ENCODE data around the gene MAPK8. TPM values are rescaled to one million over a fixed set of nuclear protein-coding genes. Genes with fewer than 3 reads are reported as not detected.

The MAPK8 gene
- total RNA-seq, 4 donors from 2014 or later: 29.7 to 126 (median 67.8) TPM

GRCh38 chr10:48294431-48294830 lies 12.0 kb upstream of the MAPK8 start:
- Histone ChIP-seq H3K27me3 (no peaks in the 10 kb centered on the region), H3K9me3 (no peaks in the 10 kb centered on the region), H3K4me1 (no peaks in the 10 kb centered on the region), H3K36me3 (no peaks in the 10 kb centered on the region), H3K27ac (no peak overlapping the region), H3K4me3 (no peak overlapping the region)
- TF ChIP-seq POLR2AphosphoS5 (IDR thresholded peaks at IDR 0.05) (no peak), POLR2A (IDR thresholded peaks at IDR 0.05) (no peak)
- in situ Hi-C loops (cut with MboI; ENCODE audit: low pct_ligation_motif_present in 1 of 4, low pct_unique_long_range_greater_than_20kb in 1 of 4, low sequenced_read_pairs in 3 of 4) (no loop called here), intact Hi-C loops (cut with DNase I; ENCODE audit: low total_unique reads) (no loop called here)
- WGBS, 2 donors (ENCODE audit: low coverage in 1 of 2): 87 to 100% methylated on average over 2 of the region's 2 CpGs
- no peak for DNase-seq

GRCh38 chr10:48296576-48297098 lies 9.8 kb upstream of the MAPK8 start:
- 67 to 84% methylated on average over 1 to 4 of the region's 4 CpGs for WGBS, 2 donors (ENCODE audit: low coverage in 1 of 2)
- Histone ChIP-seq H3K9me3 (no peaks in the 10 kb centered on the region), H3K36me3 (no peaks in the 10 kb centered on the region), H3K27me3 (no peaks in the 10 kb centered on the region), H3K4me1 (no peaks in the 10 kb centered on the region), H3K27ac (no peak overlapping the region), H3K4me3 (no peak overlapping the region)
- TF ChIP-seq CTCF (IDR thresholded peaks at IDR 0.05) (no peak), POLR2A (IDR thresholded peaks at IDR 0.05) (no peak), POLR2AphosphoS5 (IDR thresholded peaks at IDR 0.05) (no peak), EP300 (IDR thresholded peaks at IDR 0.05; ENCODE audit: low read depth) (no peak)
- DNase-seq: no peak
- in situ Hi-C loops (cut with MboI; ENCODE audit: low pct_ligation_motif_present in 1 of 4, low pct_unique_long_range_greater_than_20kb in 1 of 4, low sequenced_read_pairs in 3 of 4) (no loop called here), intact Hi-C loops (cut with DNase I; ENCODE audit: low total_unique reads) (no loop called here)

GRCh38 chr10:48299066-48299465 lies 7.4 kb upstream of the MAPK8 start:
- Histone ChIP-seq H3K36me3 (no peaks in the 10 kb centered on the region), H3K27ac (no peak overlapping the region), H3K9me3 (no peaks in the 10 kb centered on the region), H3K4me1 (no peaks in the 10 kb centered on the region), H3K27me3 (no peaks in the 10 kb centered on the region), H3K4me3 (no peak overlapping the region)
- no peak for DNase-seq
- WGBS, 2 donors (ENCODE audit: low coverage in 1 of 2): 75 to 82% methylated on average over 6 to 7 of the region's 7 CpGs
- in situ Hi-C loops (cut with MboI; ENCODE audit: low pct_ligation_motif_present in 1 of 4, low pct_unique_long_range_greater_than_20kb in 1 of 4, low sequenced_read_pairs in 3 of 4): no loop called here
- intact Hi-C loops (cut with DNase I; ENCODE audit: low total_unique reads): no loop called here
- TF ChIP-seq CTCF (IDR thresholded peaks at IDR 0.05) (no peak), POLR2A (IDR thresholded peaks at IDR 0.05) (no peak), POLR2AphosphoS5 (IDR thresholded peaks at IDR 0.05) (no peak), EP300 (IDR thresholded peaks at IDR 0.05; ENCODE audit: low read depth) (no peak)

- no peaks in the 10 kb centered on the region for H3K4me1 ChIP-seq
- H3K27me3 ChIP-seq: no peaks in the 10 kb centered on the region
- H3K9me3 ChIP-seq: no peaks in the 10 kb centered on the region
- in situ Hi-C loops (cut with MboI; ENCODE audit: low pct_ligation_motif_present in 1 of 4, low pct_unique_long_range_greater_than_20kb in 1 of 4, low sequenced_read_pairs in 3 of 4): no loop called here
- intact Hi-C loops (cut with DNase I; ENCODE audit: low total_unique reads): no loop called here
- H3K36me3 ChIP-seq: no peaks in the 10 kb centered on the region
- DNase-seq: no peak
- TF ChIP-seq CTCF (IDR thresholded peaks at IDR 0.05): no peak
- TF ChIP-seq POLR2AphosphoS5 (IDR thresholded peaks at IDR 0.05): no peak
- TF ChIP-seq EP300 (IDR thresholded peaks at IDR 0.05; ENCODE audit: low read depth): no peak
- no peak for TF ChIP-seq POLR2A (IDR thresholded peaks at IDR 0.05)
- WGBS, 2 donors (ENCODE audit: low coverage in 1 of 2): 0% methylated on average over 1 of the region's 1 CpG; no CpG with 5 or more reads in 1 of the 2 donors
- no peak overlapping the region for H3K4me3 ChIP-seq
- no peak overlapping the region for H3K27ac ChIP-seq
These were observed 6.8 kb upstream of the MAPK8 start for GRCh38 chr10:48299692-48300091.

- in situ Hi-C loops (cut with MboI; ENCODE audit: low pct_ligation_motif_present in 1 of 4, low pct_unique_long_range_greater_than_20kb in 1 of 4, low sequenced_read_pairs in 3 of 4): no loop called here
- Histone ChIP-seq H3K4me1 (no peaks in the 10 kb centered on the region), H3K36me3 (no peaks in the 10 kb centered on the region), H3K4me3 (no peak overlapping the region), H3K27ac (no peak overlapping the region), H3K27me3 (no peaks in the 10 kb centered on the region), H3K9me3 (no peaks in the 10 kb centered on the region)
- WGBS, 2 donors (ENCODE audit: low coverage in 1 of 2): 81% methylated on average over 2 of the region's 2 CpGs; no CpG with 5 or more reads in 1 of the 2 donors
- no peak for TF ChIP-seq POLR2A (IDR thresholded peaks at IDR 0.05)
- TF ChIP-seq EP300 (IDR thresholded peaks at IDR 0.05; ENCODE audit: low read depth): no peak
- TF ChIP-seq CTCF (IDR thresholded peaks at IDR 0.05): no peak
- no peak for TF ChIP-seq POLR2AphosphoS5 (IDR thresholded peaks at IDR 0.05)
- DNase-seq: no peak
- intact Hi-C loops (cut with DNase I; ENCODE audit: low total_unique reads): no loop called here
These were observed 5.9 kb upstream of the MAPK8 start for GRCh38 chr10:48300556-48300955.

All from transverse colon (tissue), 4 donors.